GM12892 (cell line): ENCODE data around the gene CDK12.

ENCODE experiments used
- POLR2A ChIP-seq: IDR thresholded peaks from 2 replicates; pipeline ENCODE4 v1.6.1; 2011; ENCODE audit warnings: low read depth, low read length, control low read depth
- TAF1 ChIP-seq: IDR thresholded peaks from 2 replicates; pipeline ENCODE4 v1.6.1; 2011; ENCODE audit warnings: low read depth, mild to moderate bottlenecking, control low read depth, low read length, borderline replicate concordance

GRCh38 chr17:39429600-39429999, 31.7 kb upstream of the CDK12 start:
- TF ChIP-seq TAF1 = no peak
- no peak for TF ChIP-seq POLR2A
